H1 (cell line): ENCODE data around the gene SNRNP200. TPM values are rescaled to one million over a fixed set of nuclear protein-coding genes. Genes with fewer than 3 reads are reported as not detected.

Experiments used
- CTCF ChIA-PET: fragments of 300-600 bp; sonication (Branson Sonifier 250); formaldehyde crosslinking; loops from one replicate; lab custom pipeline; 2021; ENCODE audit not compliant: partially characterized antibody; lab: Charles Lee
- POLR2A ChIA-PET: fragments of 300-600 bp; sonication (Branson Sonifier 250); formaldehyde crosslinking; loops from one replicate; lab custom pipeline; 2021; ENCODE audit warnings: inconsistent platforms; ENCODE audit not compliant: partially characterized antibody; lab: Charles Lee
- DNase-seq, 2 experiments: peaks; one replicate each; pipeline versions ENCODE4 v3.0.0 to v3.0.0-alpha.2; 2010 to 2022; ENCODE audit warnings: low spot score in 2 of 2, low read depth in 1 of 2, mixed read lengths in 1 of 2
- FAIRE-seq: peaks from 2 replicates; lab custom pipeline; 2011; peaks lifted over from hg19 to GRCh38; lab: Jason Lieb, UNC
- H2AFZ ChIP-seq: 2 replicates; pipeline ENCODE4 v1.8.1; 2012; ENCODE audit warnings: low read length, inconsistent platforms
- H2AK5ac ChIP-seq: 2 replicates; pipeline ENCODE4 v1.6.1; 2013; ENCODE audit warnings: low read depth, low read length
- H2BK120ac ChIP-seq: replicated peaks from 2 replicates; pipeline ENCODE3; 2013; ENCODE audit warnings: low read depth, low read length, inconsistent platforms
- H2BK12ac ChIP-seq: 2 replicates; pipeline ENCODE4 v1.6.1; 2013; ENCODE audit warnings: low read depth, low read length
- H2BK15ac ChIP-seq: 2 replicates; pipeline ENCODE4 v1.6.1; 2013; ENCODE audit warnings: low read length
- H2BK20ac ChIP-seq: 2 replicates; pipeline ENCODE4 v1.6.1; 2013; ENCODE audit warnings: low read length
- H2BK5ac ChIP-seq: 2 replicates; pipeline ENCODE4 v1.6.1; 2013; ENCODE audit warnings: low read depth, low read length
- H3K14ac ChIP-seq: 2 replicates; pipeline ENCODE4 v1.6.1; 2013; ENCODE audit warnings: inconsistent platforms; ENCODE audit not compliant: insufficient read length
- H3K18ac ChIP-seq: 2 replicates; pipeline ENCODE4 v1.6.1; 2013; ENCODE audit warnings: low read length; ENCODE audit errors: extremely low read depth
- H3K23ac ChIP-seq: 2 replicates; pipeline ENCODE4 v1.6.1; 2013; ENCODE audit warnings: inconsistent platforms; ENCODE audit not compliant: insufficient read length
- H3K23me2 ChIP-seq: 2 replicates; pipeline ENCODE4 v1.6.1; 2013; ENCODE audit warnings: low read depth, low read length
- H3K27ac ChIP-seq: 2 replicates; pipeline ENCODE4 v1.6.1; 2011; ENCODE audit warnings: low read depth, low read length, inconsistent platforms
- H3K27me3 ChIP-seq, 4 experiments: replicated peaks in 1 of 4; 1 replicate in 1 of 4; 2 replicates in 3 of 4; pipeline versions ENCODE4 v1.6.1 to v1.8.1; 2011 to 2013; ENCODE audit warnings: low read length in 3 of 4, mild to moderate bottlenecking in 3 of 4, inconsistent platforms in 2 of 4, mixed read lengths in 2 of 4, moderate library complexity in 1 of 4; ENCODE audit not compliant: control insufficient read depth in 3 of 4, insufficient read depth in 3 of 4; ENCODE audit errors: extremely low read depth in 1 of 4
- H3K36me3 ChIP-seq, 4 experiments: 2 replicates each; pipeline versions ENCODE4 v1.6.1 to v1.8.1; 2011 to 2013; ENCODE audit warnings: mild to moderate bottlenecking in 4 of 4, low read length in 3 of 4, moderate library complexity in 2 of 4, control low read depth in 1 of 4, inconsistent platforms in 1 of 4; ENCODE audit not compliant: insufficient read depth in 4 of 4, control insufficient read depth in 2 of 4
- H3K4ac ChIP-seq: replicated peaks from 2 replicates; pipeline ENCODE3; 2013; ENCODE audit warnings: low read length, low read depth, mixed read lengths, inconsistent platforms; ENCODE audit not compliant: insufficient read length
- H3K4me1 ChIP-seq, 4 experiments: replicated peaks in 1 of 4; 1 replicate in 1 of 4; 2 replicates in 3 of 4; pipeline versions ENCODE4 v1.6.1 to v1.8.1; 2011 to 2013; ENCODE audit warnings: low read length in 3 of 4, inconsistent platforms in 2 of 4, mixed read lengths in 1 of 4; ENCODE audit not compliant: insufficient read depth in 4 of 4, control insufficient read depth in 3 of 4
- H3K4me2 ChIP-seq, 2 experiments: 2 replicates each; pipeline versions ENCODE4 v1.6.1 to v1.8.1; 2011 to 2013; ENCODE audit warnings: low read depth in 2 of 2, low read length in 2 of 2, control low read depth in 1 of 2, inconsistent platforms in 1 of 2, mild to moderate bottlenecking in 1 of 2; ENCODE audit not compliant: insufficient read depth in 1 of 2
- H3K4me3 ChIP-seq, 4 experiments: fragments of 200-600, 300-600 bp in 1 of 4; sonication (generic), shearing (Covaris generic), sonication (Bioruptor Twin) in 1 of 4; 2 replicates each; pipeline versions ENCODE4 v1.5.1 to v1.8.1; 2011 to 2016; ENCODE audit warnings: low read length in 4 of 4, low read depth in 3 of 4, control low read depth in 2 of 4, inconsistent platforms in 2 of 4, mild to moderate bottlenecking in 2 of 4, mixed read lengths in 1 of 4, moderate library complexity in 1 of 4; ENCODE audit not compliant: insufficient read depth in 2 of 4; ENCODE audit errors: extremely low read depth in 1 of 4
- H3K56ac ChIP-seq: replicated peaks from 2 replicates; pipeline ENCODE3; 2013; ENCODE audit warnings: low read depth, mild to moderate bottlenecking, mixed read lengths, low read length, inconsistent platforms; ENCODE audit not compliant: insufficient read length
- H3K79me1 ChIP-seq: 2 replicates; pipeline ENCODE4 v1.6.1; 2013; ENCODE audit warnings: low read depth, low read length, control low read depth
- H3K79me2 ChIP-seq, 2 experiments: 2 replicates each; pipeline versions ENCODE4 v1.6.1 to v1.8.1; 2012 to 2013; ENCODE audit warnings: low read length in 2 of 2, mild to moderate bottlenecking in 2 of 2, inconsistent platforms in 1 of 2; ENCODE audit not compliant: insufficient read depth in 2 of 2, control insufficient read depth in 1 of 2
- H3K9ac ChIP-seq, 4 experiments: replicated peaks in 1 of 4; 1 replicate in 1 of 4; 2 replicates in 3 of 4; pipeline versions ENCODE4 v1.6.1 to v1.8.1; 2011 to 2013; ENCODE audit warnings: low read depth in 3 of 4, low read length in 3 of 4, control low read depth in 2 of 4, mild to moderate bottlenecking in 2 of 4, moderate library complexity in 2 of 4, inconsistent platforms in 1 of 4; ENCODE audit errors: extremely low read depth in 1 of 4
- H3K9me3 ChIP-seq, 2 experiments: 2 replicates each; pipeline versions ENCODE4 v1.6.1 to v1.8.1; 2012 to 2013; ENCODE audit warnings: mild to moderate bottlenecking in 2 of 2, moderate library complexity in 2 of 2, control low read depth in 1 of 2, inconsistent platforms in 1 of 2, low read depth in 1 of 2, low read length in 1 of 2, mixed read lengths in 1 of 2; ENCODE audit not compliant: insufficient read depth in 2 of 2
- H4K20me1 ChIP-seq, 2 experiments: replicated peaks in 1 of 2; 2 replicates each; pipeline versions ENCODE3 to v1.8.1; 2011 to 2013; ENCODE audit warnings: inconsistent platforms in 2 of 2, low read length in 2 of 2, mild to moderate bottlenecking in 1 of 2; ENCODE audit not compliant: insufficient read depth in 2 of 2, control insufficient read depth in 1 of 2
- H4K5ac ChIP-seq: 2 replicates; pipeline ENCODE4 v1.6.1; 2013; ENCODE audit warnings: low read length, low read depth, mixed read lengths, inconsistent platforms; ENCODE audit not compliant: insufficient read length
- H4K8ac ChIP-seq: 2 replicates; pipeline ENCODE4 v1.8.0; 2013; ENCODE audit warnings: mild to moderate bottlenecking, moderate library complexity, low read length, inconsistent platforms; ENCODE audit not compliant: insufficient read depth; ENCODE audit errors: extremely low read depth
- H4K91ac ChIP-seq: replicated peaks from 2 replicates; pipeline ENCODE3; 2013; ENCODE audit warnings: low read length, mixed read lengths, inconsistent platforms; ENCODE audit not compliant: insufficient read length
- ATF2 ChIP-seq: IDR thresholded peaks from 2 replicates; pipeline ENCODE4 v1.6.1; 2012; ENCODE audit warnings: low read length, inconsistent platforms
- EP300 ChIP-seq, 2 experiments: IDR thresholded peaks; 1 replicate in 1 of 2; 2 replicates in 1 of 2; pipeline ENCODE4 v1.6.1; 2011 to 2012; ENCODE audit warnings: low read depth in 2 of 2, low read length in 2 of 2, mild to moderate bottlenecking in 2 of 2, borderline replicate concordance in 1 of 2, inconsistent platforms in 1 of 2, moderate library complexity in 1 of 2
- JUN ChIP-seq: IDR thresholded peaks from 2 replicates; pipeline ENCODE4 v1.6.1; 2011; ENCODE audit warnings: low read depth, mild to moderate bottlenecking, improper control_type of control experiment, low read length
- KDM5A ChIP-seq: fragments of 200-600 bp; IDR thresholded peaks from 2 replicates; pipeline ENCODE4 v1.7.1; 2012; ENCODE audit warnings: mild to moderate bottlenecking, low read length, inconsistent platforms, mixed read lengths
- RNF2 ChIP-seq: fragments of 200-900, 300-1000 bp; sonication (generic); IDR thresholded peaks from 2 replicates; pipeline ENCODE4 v1.7.1; 2016; ENCODE audit warnings: borderline replicate concordance, low read depth, mild to moderate bottlenecking, antibody characterized with exemption, low read length; ENCODE audit not compliant: poor library complexity, severe bottlenecking; ENCODE audit errors: missing control alignments
- SIN3A ChIP-seq, 2 experiments: IDR thresholded peaks in 1 of 2; conservative IDR thresholded peaks in 1 of 2; 2 replicates each; pipeline ENCODE4 v1.6.1; 2011 to 2012; ENCODE audit warnings: low read length in 2 of 2, improper control_type of control experiment in 1 of 2, low read depth in 1 of 2, mild to moderate bottlenecking in 1 of 2
- SIRT6 ChIP-seq: IDR thresholded peaks from one replicate; pipeline ENCODE4 v1.7.1; 2012; ENCODE audit warnings: low read length, inconsistent platforms
- SP1 ChIP-seq: IDR thresholded peaks from 2 replicates; pipeline ENCODE4 v1.6.1; 2011; ENCODE audit warnings: low read depth, low read length
- SP4 ChIP-seq: IDR thresholded peaks from 2 replicates; pipeline ENCODE4 v1.6.1; 2012; ENCODE audit warnings: low read length, inconsistent platforms
- SUZ12 ChIP-seq: fragments of 200-600 bp; sonication (generic); IDR thresholded peaks from 2 replicates; pipeline ENCODE4 v1.6.1; 2012; ENCODE audit warnings: mild to moderate bottlenecking, inconsistent platforms, low read length, moderate library complexity, mixed read lengths
- TAF1 ChIP-seq: IDR thresholded peaks from 2 replicates; pipeline ENCODE4 v1.6.1; 2011; ENCODE audit warnings: mild to moderate bottlenecking, low read depth, low read length
- TBP ChIP-seq: IDR thresholded peaks from 2 replicates; pipeline ENCODE4 v1.6.1; 2011; ENCODE audit warnings: low read depth, low read length, improper control_type of control experiment
- YY1 ChIP-seq: IDR thresholded peaks from 2 replicates; pipeline ENCODE4 v1.6.1; 2011; ENCODE audit warnings: low read depth, mild to moderate bottlenecking, low read length
- ZNF274 ChIP-seq: IDR thresholded peaks from 2 replicates; pipeline ENCODE4 v1.7.0; 2012; ENCODE audit warnings: low read length, borderline replicate concordance; ENCODE audit errors: extremely low read depth
- polyA plus RNA-seq, 7 experiments: library from polyadenylated mRNA; depleted of rRNA in 3 of 7; stranded (reverse) in 5 of 7; unstranded in 2 of 7; fragments of >200 nt in 5 of 7; fragments of 200-250 nt in 2 of 7; gene quantifications; 1 replicate in 5 of 7; 2 replicates in 1 of 7; 4 replicates in 1 of 7; pipeline versions ENCODE4 v1.2.1 to v1.2.3, GENCODE V29; 2011 to 2013; ENCODE audit warnings: missing spikeins in 2 of 7, mixed read lengths in 2 of 7
- total RNA-seq: library from RNA; stranded (reverse); fragmentation: NEBNext Ultra II Directional; extraction: Animal tissue kit (Norgen Biotek cat#: 25700); gene quantifications from 2 replicates; pipeline ENCODE4 v1.2.1, GENCODE V29; 2021

The SNRNP200 gene
- total and polyA plus RNA-seq, 2 of the 8 experiments (the other 6 are each of a cell fraction or from before 2014, with no cell fraction given) = 190 to 289 TPM

DNA sequence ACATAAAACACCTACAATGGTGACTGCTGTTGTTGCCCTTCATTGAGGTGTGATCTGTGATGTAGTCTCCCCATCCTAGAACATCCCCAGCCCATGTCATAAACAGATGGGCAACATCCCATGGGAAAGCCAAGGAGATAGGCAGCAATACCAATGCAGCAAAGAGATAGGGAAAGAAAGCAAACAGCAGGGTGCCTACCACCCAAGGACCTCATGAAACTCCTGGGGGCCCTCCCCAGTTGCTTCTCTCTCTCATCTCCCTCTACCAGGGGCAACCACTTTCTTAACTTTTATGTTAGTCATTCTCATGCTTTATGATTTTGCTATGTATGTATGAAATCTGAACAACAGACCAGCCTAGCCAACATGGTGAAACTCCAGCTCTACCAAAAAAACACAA lies 11.7 kb upstream of the SNRNP200 start:
- Histone ChIP-seq H3K4me1 (peaks cover 0 to 3% (median 0%) of the 10 kb centered on the region in 4 experiments; a peak in 1 of 7 replicates), H3K9ac (no peak overlapping the region), H3K27ac (no peak overlapping the region), H3K23ac (no peak overlapping the region), H3K36me3 (no peaks in the 10 kb centered on the region), H3K18ac (no peak overlapping the region), H2BK15ac (no peak overlapping the region), H3K9me3 (no peaks in the 10 kb centered on the region), H3K56ac (no peak overlapping the region), H3K4me2 (no peak overlapping the region), H2BK12ac (no peak overlapping the region), H2AK5ac (no peak overlapping the region), H4K91ac (no peak overlapping the region), H3K79me1 (no peaks in the 10 kb centered on the region), H4K20me1 (no peaks in the 10 kb centered on the region), H2BK20ac (no peak overlapping the region), H4K5ac (no peak overlapping the region), H3K14ac (no peak overlapping the region), H2AFZ (no peak overlapping the region), H2BK5ac (no peak overlapping the region), H4K8ac (no peak overlapping the region), H2BK120ac (no peak overlapping the region), H3K23me2 (peaks cover 11% of the 10 kb centered on the region; the same call in 1 of the 2 replicates), H3K4ac (no peak overlapping the region), H3K79me2 (no peaks in the 10 kb centered on the region), H3K27me3 (peaks cover 3 to 23% (median 18%) of the 10 kb centered on the region in 4 experiments), H3K4me3 (no peak overlapping the region)
- CTCF ChIA-PET = interaction anchor here (0.6 to 1.1 kb wide), 2 partner anchors 152 to 178 kb away, joined by 3 read pairs; no protein-coding TSS in a partner anchor
- DNase-seq (no peak), FAIRE-seq (no peak)
- POLR2A ChIA-PET = no interaction called here
- TF ChIP-seq ZNF274 (no peak), SUZ12 (no peak), SP1 (no peak), YY1 (no peak), ATF2 (no peak), EP300 (IDR thresholded peaks at IDR 0.05; ENCODE audit: borderline replicate concordance in 1 of 2, low read depth in 2 of 2, low read length in 2 of 2) (no peak), JUN (no peak), KDM5A (no peak), RNF2 (no peak), TBP (no peak), SP4 (no peak), SIN3A (conservative IDR thresholded peaks at IDR 0.05 in 1 of 2, IDR thresholded peaks at IDR 0.05 in 1 of 2; ENCODE audit: low read depth in 1 of 2, low read length in 2 of 2) (no peak), TAF1 (no peak), SIRT6 (no peak)
